ENCODE results near the gene SNX27. TPM values are rescaled to one million over a fixed set of nuclear protein-coding genes. Genes with fewer than 3 reads are reported as not detected.

The SNX27 gene
- total and polyA plus RNA-seq, 10 of the 15 experiments (the other 5 are each of a cell fraction or from before 2014, with no cell fraction given), result 3.8 to 21.8 (median 12.5) TPM

DNA sequence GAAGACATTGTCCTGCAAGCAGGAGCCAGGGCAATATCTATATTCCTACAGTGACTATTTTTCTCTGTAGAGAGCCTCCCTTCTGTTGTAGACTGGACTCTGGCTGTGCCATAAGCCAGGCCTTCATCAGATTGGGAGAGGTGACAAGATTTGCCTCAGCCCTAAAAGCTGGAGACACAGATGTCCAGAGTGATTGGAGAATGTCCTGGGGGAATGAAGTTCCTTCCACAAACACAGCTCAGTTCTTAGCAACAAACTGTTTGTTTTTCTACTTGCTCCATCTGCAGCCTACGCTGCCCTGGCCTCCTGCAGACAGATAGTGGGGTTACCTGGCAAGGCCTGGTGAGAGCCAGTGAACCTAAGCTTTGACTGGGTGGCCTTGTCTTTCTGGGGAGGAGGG is 29.9 kb upstream of the SNX27 start:
- no peak overlapping the region for H2AFZ ChIP-seq (ENCODE audit: control insufficient read depth, low read depth, low read length)
- ChIA-PET RAD21 (ENCODE audit: unreplicated experiment) (no interaction called here), POLR2A (no interaction called here), CTCF (interaction anchor here (1.6 kb wide), 1 partner anchor 12 kb away, joined by 7 read pairs; no protein-coding TSS in a partner anchor), SMC1A (ENCODE audit: uncharacterized antibody, unreplicated experiment) (no interaction called here)
- no peak for FAIRE-seq
- TF ChIP-seq, protein P1, sequence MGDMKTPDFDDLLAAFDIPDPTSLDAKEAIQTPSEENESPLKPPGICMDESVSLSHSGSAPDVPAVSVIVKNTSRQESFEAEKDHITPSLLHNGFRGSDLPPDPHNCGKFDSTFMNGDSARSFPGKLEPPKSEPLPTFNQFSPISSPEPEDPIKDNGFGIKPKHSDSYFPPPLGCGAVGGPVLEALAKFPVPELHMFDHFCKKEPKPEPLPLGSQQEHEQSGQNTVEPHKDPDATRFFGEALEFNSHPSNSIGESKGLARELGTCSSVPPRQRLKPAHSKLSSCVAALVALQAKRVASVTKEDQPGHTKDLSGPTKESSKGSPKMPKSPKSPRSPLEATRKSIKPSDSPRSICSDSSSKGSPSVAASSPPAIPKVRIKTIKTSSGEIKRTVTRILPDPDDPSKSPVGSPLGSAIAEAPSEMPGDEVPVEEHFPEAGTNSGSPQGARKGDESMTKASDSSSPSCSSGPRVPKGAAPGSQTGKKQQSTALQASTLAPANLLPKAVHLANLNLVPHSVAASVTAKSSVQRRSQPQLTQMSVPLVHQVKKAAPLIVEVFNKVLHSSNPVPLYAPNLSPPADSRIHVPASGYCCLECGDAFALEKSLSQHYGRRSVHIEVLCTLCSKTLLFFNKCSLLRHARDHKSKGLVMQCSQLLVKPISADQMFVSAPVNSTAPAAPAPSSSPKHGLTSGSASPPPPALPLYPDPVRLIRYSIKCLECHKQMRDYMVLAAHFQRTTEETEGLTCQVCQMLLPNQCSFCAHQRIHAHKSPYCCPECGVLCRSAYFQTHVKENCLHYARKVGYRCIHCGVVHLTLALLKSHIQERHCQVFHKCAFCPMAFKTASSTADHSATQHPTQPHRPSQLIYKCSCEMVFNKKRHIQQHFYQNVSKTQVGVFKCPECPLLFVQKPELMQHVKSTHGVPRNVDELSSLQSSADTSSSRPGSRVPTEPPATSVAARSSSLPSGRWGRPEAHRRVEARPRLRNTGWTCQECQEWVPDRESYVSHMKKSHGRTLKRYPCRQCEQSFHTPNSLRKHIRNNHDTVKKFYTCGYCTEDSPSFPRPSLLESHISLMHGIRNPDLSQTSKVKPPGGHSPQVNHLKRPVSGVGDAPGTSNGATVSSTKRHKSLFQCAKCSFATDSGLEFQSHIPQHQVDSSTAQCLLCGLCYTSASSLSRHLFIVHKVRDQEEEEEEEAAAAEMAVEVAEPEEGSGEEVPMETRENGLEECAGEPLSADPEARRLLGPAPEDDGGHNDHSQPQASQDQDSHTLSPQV (IDR thresholded peaks at IDR 0.05), result no peak
- TF ChIP-seq, protein P2, sequence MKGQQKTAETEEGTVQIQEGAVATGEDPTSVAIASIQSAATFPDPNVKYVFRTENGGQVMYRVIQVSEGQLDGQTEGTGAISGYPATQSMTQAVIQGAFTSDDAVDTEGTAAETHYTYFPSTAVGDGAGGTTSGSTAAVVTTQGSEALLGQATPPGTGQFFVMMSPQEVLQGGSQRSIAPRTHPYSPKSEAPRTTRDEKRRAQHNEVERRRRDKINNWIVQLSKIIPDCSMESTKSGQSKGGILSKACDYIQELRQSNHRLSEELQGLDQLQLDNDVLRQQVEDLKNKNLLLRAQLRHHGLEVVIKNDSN (IDR thresholded peaks at IDR 0.05; ENCODE audit: borderline replicate concordance, extremely low read length, insufficient read depth, low read depth, low read length), result no peak
- TF ChIP-seq, protein P3, sequence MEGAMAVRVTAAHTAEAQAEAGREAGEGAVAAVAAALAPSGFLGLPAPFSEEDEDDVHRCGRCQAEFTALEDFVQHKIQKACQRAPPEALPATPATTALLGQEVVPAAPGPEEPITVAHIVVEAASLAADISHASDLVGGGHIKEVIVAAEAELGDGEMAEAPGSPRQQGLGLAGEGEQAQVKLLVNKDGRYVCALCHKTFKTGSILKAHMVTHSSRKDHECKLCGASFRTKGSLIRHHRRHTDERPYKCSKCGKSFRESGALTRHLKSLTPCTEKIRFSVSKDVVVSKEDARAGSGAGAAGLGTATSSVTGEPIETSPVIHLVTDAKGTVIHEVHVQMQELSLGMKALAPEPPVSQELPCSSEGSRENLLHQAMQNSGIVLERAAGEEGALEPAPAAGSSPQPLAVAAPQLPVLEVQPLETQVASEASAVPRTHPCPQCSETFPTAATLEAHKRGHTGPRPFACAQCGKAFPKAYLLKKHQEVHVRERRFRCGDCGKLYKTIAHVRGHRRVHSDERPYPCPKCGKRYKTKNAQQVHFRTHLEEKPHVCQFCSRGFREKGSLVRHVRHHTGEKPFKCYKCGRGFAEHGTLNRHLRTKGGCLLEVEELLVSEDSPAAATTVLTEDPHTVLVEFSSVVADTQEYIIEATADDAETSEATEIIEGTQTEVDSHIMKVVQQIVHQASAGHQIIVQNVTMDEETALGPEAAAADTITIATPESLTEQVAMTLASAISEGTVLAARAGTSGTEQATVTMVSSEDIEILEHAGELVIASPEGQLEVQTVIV (IDR thresholded peaks at IDR 0.05; ENCODE audit: borderline replicate concordance, partially characterized antibody), result no peak
- TF ChIP-seq, protein P4, sequence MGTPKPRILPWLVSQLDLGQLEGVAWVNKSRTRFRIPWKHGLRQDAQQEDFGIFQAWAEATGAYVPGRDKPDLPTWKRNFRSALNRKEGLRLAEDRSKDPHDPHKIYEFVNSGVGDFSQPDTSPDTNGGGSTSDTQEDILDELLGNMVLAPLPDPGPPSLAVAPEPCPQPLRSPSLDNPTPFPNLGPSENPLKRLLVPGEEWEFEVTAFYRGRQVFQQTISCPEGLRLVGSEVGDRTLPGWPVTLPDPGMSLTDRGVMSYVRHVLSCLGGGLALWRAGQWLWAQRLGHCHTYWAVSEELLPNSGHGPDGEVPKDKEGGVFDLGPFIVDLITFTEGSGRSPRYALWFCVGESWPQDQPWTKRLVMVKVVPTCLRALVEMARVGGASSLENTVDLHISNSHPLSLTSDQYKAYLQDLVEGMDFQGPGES (IDR thresholded peaks at IDR 0.05), result no peak
- no peak for TF ChIP-seq BRCA1 (IDR thresholded peaks at IDR 0.05; ENCODE audit: low read depth, low read length)
- no peak for TF ChIP-seq RBBP5 (conservative IDR thresholded peaks at IDR 0.05)
- no peak for TF ChIP-seq SP1 (IDR thresholded peaks at IDR 0.05; ENCODE audit: low read depth, low read length)
- no peak for TF ChIP-seq JUNB (IDR thresholded peaks at IDR 0.05)
- no peak for TF ChIP-seq NFIC (IDR thresholded peaks at IDR 0.05; ENCODE audit: low read depth, low read length)
- TF ChIP-seq ZZZ3 (IDR thresholded peaks at IDR 0.05; ENCODE audit: control insufficient read depth, insufficient read length, low read depth), result no peak
- TF ChIP-seq MXI1 (IDR thresholded peaks at IDR 0.05; ENCODE audit: low read depth, low read length), result no peak
- no peaks in the 10 kb centered on the region for H3K36me3 ChIP-seq (ENCODE audit: control insufficient read depth in 2 of 2, insufficient read depth in 2 of 2, low read length in 1 of 2)
- intact Hi-C loops (cut with micrococcal nuclease; ENCODE audit: unreplicated experiment) (no loop called here), in situ Hi-C loops (cut with MboI) (no loop called here)
- no peaks in the 10 kb centered on the region for H3K9me3 ChIP-seq (replicated peaks; ENCODE audit: control insufficient read depth, insufficient read depth, low read length)
- H4K20me1 ChIP-seq (ENCODE audit: control insufficient read depth, insufficient read depth), result no peaks in the 10 kb centered on the region
- H3K9ac ChIP-seq (ENCODE audit: control insufficient read depth, insufficient read depth, low read length), result no peak overlapping the region
- no peak for DNase-seq (ENCODE audit: low read depth, low spot score)
- no peaks in the 10 kb centered on the region for H3K4me1 ChIP-seq (ENCODE audit: control insufficient read depth, insufficient read depth, low read length)
- ATAC-seq, result no peak
- H3K27ac ChIP-seq (ENCODE audit: control insufficient read depth, insufficient read depth), result no peak overlapping the region
- no peak overlapping the region for H3K4me3 ChIP-seq
- H3K27me3 ChIP-seq (replicated peaks in 1 of 2; ENCODE audit: control insufficient read depth in 2 of 2, insufficient read depth in 2 of 2, low read length in 1 of 2), result no peaks in the 10 kb centered on the region; a peak in 2 of 4 replicates
- no peaks in the 10 kb centered on the region for H3K79me2 ChIP-seq (ENCODE audit: control insufficient read depth, insufficient read depth, low read length)
- BruUV-seq (replicated peaks), result no TSS peak
- 0% methylated on average over 1 of the region's 1 CpG for WGBS (ENCODE audit: insufficient coverage, insufficient replicate concordance, low lambda C conversion rate, missing lambda C conversion rate)
- no peak overlapping the region for H3K4me2 ChIP-seq (ENCODE audit: control insufficient read depth, insufficient read depth)
